GM12892 (cell line): ENCODE data around the gene SVEP1.

ENCODE experiments used
- POLR2A ChIP-seq: IDR thresholded peaks from 2 replicates; pipeline ENCODE4 v1.6.1; 2011; ENCODE audit warnings: low read depth, low read length, control low read depth
- POLR2AphosphoS5 ChIP-seq: IDR thresholded peaks from 2 replicates; pipeline ENCODE4 v1.6.1; 2011; ENCODE audit warnings: low read depth, low read length, control low read depth
- TAF1 ChIP-seq: IDR thresholded peaks from 2 replicates; pipeline ENCODE4 v1.6.1; 2011; ENCODE audit warnings: low read depth, mild to moderate bottlenecking, control low read depth, low read length, borderline replicate concordance

- TF ChIP-seq POLR2A: no peak
- TF ChIP-seq POLR2AphosphoS5: no peak
- no peak for TF ChIP-seq TAF1
Observed at GRCh38 chr9:110452227-110452801, 127.2 kb downstream of the SVEP1 start.
